Liver (tissue), 9 donors: ENCODE data around the gene TBL1XR1. TPM values are rescaled to one million over a fixed set of nuclear protein-coding genes. Genes with fewer than 3 reads are reported as not detected.

ENCODE experiments used
- DNase-seq: peaks from one replicate; pipeline ENCODE4 v3.0.0-alpha.2; 2017; ENCODE audit warnings: low spot score
- H3K27ac ChIP-seq, 2 donors: one replicate each; pipeline ENCODE4 v1.7.0; 2013; ENCODE audit warnings: inconsistent platforms in 2 of 2, low read length in 2 of 2, control low read depth in 1 of 2, low read depth in 1 of 2, mild to moderate bottlenecking in 1 of 2
- H3K27me3 ChIP-seq, 4 donors: one replicate each; pipeline versions ENCODE4 v1.6.1 to v1.7.0; 2013; ENCODE audit warnings: low read length in 3 of 4, inconsistent platforms in 1 of 4, mild to moderate bottlenecking in 1 of 4, moderate library complexity in 1 of 4; ENCODE audit not compliant: control insufficient read depth in 4 of 4, insufficient read depth in 4 of 4
- H3K36me3 ChIP-seq, 4 donors: one replicate each; pipeline versions ENCODE4 v1.6.1 to v1.7.0; 2013; ENCODE audit warnings: low read length in 3 of 4, mild to moderate bottlenecking in 3 of 4, low read depth in 1 of 4, moderate library complexity in 1 of 4; ENCODE audit not compliant: control insufficient read depth in 4 of 4, insufficient read depth in 3 of 4
- H3K4me1 ChIP-seq, 4 donors: one replicate each; pipeline versions ENCODE4 v1.6.1 to v1.7.0; 2013; ENCODE audit warnings: low read length in 3 of 4, mild to moderate bottlenecking in 3 of 4, moderate library complexity in 1 of 4; ENCODE audit not compliant: control insufficient read depth in 4 of 4, insufficient read depth in 4 of 4
- H3K4me3 ChIP-seq, 3 donors: one replicate each; pipeline versions ENCODE4 v1.6.1 to v1.7.0; 2013; ENCODE audit warnings: low read length in 3 of 3, control low read depth in 1 of 3, low read depth in 1 of 3, mild to moderate bottlenecking in 1 of 3
- H3K9ac ChIP-seq, 2 donors: one replicate each; pipeline ENCODE4 v1.7.0; 2013; ENCODE audit warnings: low read length in 2 of 2, mild to moderate bottlenecking in 2 of 2, moderate library complexity in 2 of 2, control low read depth in 1 of 2, low read depth in 1 of 2
- H3K9me3 ChIP-seq, 4 donors: one replicate each; pipeline versions ENCODE4 v1.6.1 to v1.7.0; 2013; ENCODE audit warnings: low read length in 3 of 4; ENCODE audit not compliant: control insufficient read depth in 4 of 4
- EGR1 ChIP-seq, 2 donors: IDR thresholded peaks; 2 replicates each; pipeline ENCODE4 v1.6.1; 2016 to 2018; ENCODE audit warnings: antibody characterized with exemption in 2 of 2, low read depth in 2 of 2
- FOXA1 ChIP-seq: IDR thresholded peaks from 2 replicates; pipeline ENCODE4 v1.6.1; 2016; ENCODE audit warnings: antibody characterized with exemption
- FOXA2 ChIP-seq: IDR thresholded peaks from 2 replicates; pipeline ENCODE4 v1.6.1; 2016; ENCODE audit warnings: antibody characterized with exemption
- GABPA ChIP-seq, 2 donors: IDR thresholded peaks in 1 of 2; conservative IDR thresholded peaks in 1 of 2; 2 replicates each; pipeline ENCODE4 v1.6.1; 2016; ENCODE audit warnings: antibody characterized with exemption in 2 of 2, mild to moderate bottlenecking in 1 of 2, moderate library complexity in 1 of 2
- HNF4A ChIP-seq, 2 donors: conservative IDR thresholded peaks; 2 replicates each; pipeline ENCODE4 v1.6.1; 2016; ENCODE audit warnings: antibody characterized with exemption in 2 of 2, mild to moderate bottlenecking in 2 of 2
- HNF4G ChIP-seq: IDR thresholded peaks from 2 replicates; pipeline ENCODE4 v1.6.1; 2016; ENCODE audit warnings: antibody characterized with exemption
- JUND ChIP-seq, 2 donors: IDR thresholded peaks; 2 replicates each; pipeline ENCODE4 v1.6.1; 2016; ENCODE audit warnings: antibody characterized with exemption in 2 of 2
- NR2F2 ChIP-seq: IDR thresholded peaks from 2 replicates; pipeline ENCODE4 v1.6.1; 2016; ENCODE audit warnings: antibody characterized with exemption
- RAD21 ChIP-seq, 2 donors: IDR thresholded peaks; 2 replicates each; pipeline ENCODE4 v1.6.1; 2016; ENCODE audit warnings: antibody characterized with exemption in 2 of 2, mild to moderate bottlenecking in 2 of 2
- RXRA ChIP-seq, 2 donors: IDR thresholded peaks; 2 replicates each; pipeline ENCODE4 v1.6.1; 2017 to 2018; ENCODE audit warnings: antibody characterized with exemption in 2 of 2, mild to moderate bottlenecking in 1 of 2
- SP1 ChIP-seq: IDR thresholded peaks from 2 replicates; pipeline ENCODE4 v1.6.1; 2018; ENCODE audit warnings: antibody characterized with exemption, mild to moderate bottlenecking
- TAF1 ChIP-seq: conservative IDR thresholded peaks from 2 replicates; pipeline ENCODE4 v1.6.1; 2016; ENCODE audit warnings: antibody characterized with exemption, mild to moderate bottlenecking
- YY1 ChIP-seq: IDR thresholded peaks from 2 replicates; pipeline ENCODE4 v1.6.1; 2016; ENCODE audit warnings: antibody characterized with exemption, mild to moderate bottlenecking
- WGBS: extraction: QIAGEN DNeasy Blood & Tissue Kit; methylation state at CpG from one replicate; pipeline ENCODE4 v1.1.7; 2013; 5-methylcytosine and 5-hydroxymethylcytosine counted together
- polyA plus RNA-seq, 2 donors: library from polyadenylated mRNA; stranded (reverse) in 1 of 2; unstranded in 1 of 2; fragments of 200-250 nt in 1 of 2; fragments of >200 nt in 1 of 2; fragmentation: Nextera tagmentation in 1 of 2; extraction: Ambion mirVana in 1 of 2; gene quantifications; one replicate each; pipeline versions ENCODE4 v1.2.1 to v1.2.3, GENCODE V29; 2013 to 2015
- total RNA-seq, 2 donors: library from RNA; depleted of rRNA; stranded (reverse); fragments of >200 nt; gene quantifications; one replicate each; pipeline ENCODE4 v1.2.3, GENCODE V29; 2014
- TF ChIP-seq, protein P1 (sequence below): fragments of 150-350 bp; IDR thresholded peaks from 2 replicates; pipeline ENCODE4 v1.5.1; 2017; ENCODE audit warnings: improper control_type of control experiment, low read depth, low read length; ENCODE audit not compliant: missing input control
- TF ChIP-seq, protein P2 (sequence below): IDR thresholded peaks from 2 replicates; pipeline ENCODE4 v1.6.1; 2016; ENCODE audit warnings: antibody characterized with exemption, mild to moderate bottlenecking
- TF ChIP-seq, protein P3 (sequence below): IDR thresholded peaks from 2 replicates; pipeline ENCODE4 v1.6.1; 2016; ENCODE audit warnings: antibody characterized with exemption
- TF ChIP-seq, protein P4 (sequence below): IDR thresholded peaks from 2 replicates; pipeline ENCODE4 v1.6.1; 2016; ENCODE audit warnings: antibody characterized with exemption
- TF ChIP-seq, protein P5 (sequence below): IDR thresholded peaks from 2 replicates; pipeline ENCODE4 v1.6.1; 2016; ENCODE audit warnings: antibody characterized with exemption
- donor health status: healthy.
- donor health status: healthy.
- donor health status: healthy.
- donor health status: healthy.
- donor health status: healthy.

TBL1XR1 gene
- total and polyA plus RNA-seq, 4 donors: 10.3 to 65.9 (median 33.2) TPM

DNA sequence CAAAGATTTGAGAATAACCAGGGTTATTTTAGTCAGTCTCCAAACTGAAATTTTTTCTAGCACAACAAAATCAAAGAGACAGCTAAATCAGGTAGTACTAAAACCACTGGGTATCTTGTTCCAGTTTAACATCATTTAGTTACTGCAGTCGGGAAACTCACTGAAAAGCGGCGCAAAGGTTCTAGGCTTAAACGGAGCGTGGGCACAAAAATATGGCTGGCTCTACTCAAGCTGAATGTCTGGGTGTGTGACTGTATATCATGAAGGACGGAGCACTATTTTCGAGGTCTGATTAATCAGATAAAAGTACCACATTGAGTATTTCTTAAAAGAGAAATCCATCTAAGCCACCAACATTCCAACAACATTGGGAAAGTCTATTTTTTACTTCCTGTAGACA, 152.1 kb downstream of the TBL1XR1 start:
- TF ChIP-seq RXRA (IDR thresholded peaks at IDR 0.05) (no peak), NR2F2 (no peak), EGR1 (IDR thresholded peaks at IDR 0.05; ENCODE audit: low read depth in 2 of 2) (no peak)
- TF ChIP-seq, protein P1, sequence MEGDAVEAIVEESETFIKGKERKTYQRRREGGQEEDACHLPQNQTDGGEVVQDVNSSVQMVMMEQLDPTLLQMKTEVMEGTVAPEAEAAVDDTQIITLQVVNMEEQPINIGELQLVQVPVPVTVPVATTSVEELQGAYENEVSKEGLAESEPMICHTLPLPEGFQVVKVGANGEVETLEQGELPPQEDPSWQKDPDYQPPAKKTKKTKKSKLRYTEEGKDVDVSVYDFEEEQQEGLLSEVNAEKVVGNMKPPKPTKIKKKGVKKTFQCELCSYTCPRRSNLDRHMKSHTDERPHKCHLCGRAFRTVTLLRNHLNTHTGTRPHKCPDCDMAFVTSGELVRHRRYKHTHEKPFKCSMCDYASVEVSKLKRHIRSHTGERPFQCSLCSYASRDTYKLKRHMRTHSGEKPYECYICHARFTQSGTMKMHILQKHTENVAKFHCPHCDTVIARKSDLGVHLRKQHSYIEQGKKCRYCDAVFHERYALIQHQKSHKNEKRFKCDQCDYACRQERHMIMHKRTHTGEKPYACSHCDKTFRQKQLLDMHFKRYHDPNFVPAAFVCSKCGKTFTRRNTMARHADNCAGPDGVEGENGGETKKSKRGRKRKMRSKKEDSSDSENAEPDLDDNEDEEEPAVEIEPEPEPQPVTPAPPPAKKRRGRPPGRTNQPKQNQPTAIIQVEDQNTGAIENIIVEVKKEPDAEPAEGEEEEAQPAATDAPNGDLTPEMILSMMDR: no peak
- H3K9me3 ChIP-seq: no peaks in the 10 kb centered on the region
- H3K27me3 ChIP-seq: no peaks in the 10 kb centered on the region
- H3K4me3 ChIP-seq: no peak overlapping the region
- H3K9ac ChIP-seq: no peak overlapping the region
- H3K27ac ChIP-seq: no peak overlapping the region
- H3K36me3 ChIP-seq: peaks cover 3 to 29% (median 23%) of the 10 kb centered on the region in 4 donors
- 96% methylated on average over 7 of the region's 7 CpGs for WGBS
- no peak for DNase-seq
- H3K4me1 ChIP-seq: peaks cover 0 to 10% (median 4%) of the 10 kb centered on the region in 4 donors

DNA sequence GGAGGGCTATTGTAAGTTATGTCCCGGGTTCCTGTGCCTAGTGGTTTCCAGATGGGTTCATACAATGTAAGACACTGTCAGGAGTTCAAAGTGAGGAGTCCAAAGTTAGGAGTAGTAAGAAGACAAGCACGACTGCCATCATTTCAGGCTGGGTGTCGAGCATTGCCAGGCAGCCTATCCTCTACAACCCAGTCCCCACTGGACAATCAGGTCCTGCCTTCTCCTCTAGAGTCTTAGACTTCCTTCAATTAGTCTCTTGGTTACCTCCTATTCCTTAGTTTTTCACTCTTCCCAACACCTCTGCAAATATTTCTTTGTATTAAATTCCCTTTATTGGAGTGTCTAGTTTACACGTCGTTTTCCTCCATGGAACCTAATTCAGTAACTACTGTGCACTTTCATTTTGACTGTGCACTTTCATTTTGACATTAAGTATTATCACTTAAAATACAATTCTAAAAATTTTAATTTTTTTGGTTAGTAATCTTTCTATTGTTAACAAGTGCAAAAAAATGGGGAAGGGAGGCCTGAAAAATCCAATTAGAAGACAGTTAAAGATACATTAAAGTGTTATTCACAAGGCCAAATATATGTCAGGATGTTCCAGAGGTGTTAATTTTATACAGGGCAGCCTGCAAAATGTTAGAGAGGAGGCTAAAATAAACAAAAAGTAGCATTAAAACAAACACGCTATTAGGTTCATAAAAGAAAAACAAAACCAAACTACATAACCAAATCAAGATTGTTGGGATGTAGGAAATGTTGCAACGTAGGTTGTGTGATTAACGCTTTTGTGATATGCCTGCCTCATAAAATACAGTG, 155.3 kb downstream of the TBL1XR1 start:
- no peaks in the 10 kb centered on the region for H3K27me3 ChIP-seq
- H3K9me3 ChIP-seq: no peaks in the 10 kb centered on the region
- peaks cover 0 to 5% (median 2%) of the 10 kb centered on the region in 4 donors for H3K4me1 ChIP-seq
- no peak overlapping the region for H3K4me3 ChIP-seq
- H3K27ac ChIP-seq: no peak overlapping the region
- 88% methylated on average over 8 of the region's 8 CpGs for WGBS
- TF ChIP-seq HNF4G: no peak
- TF ChIP-seq, protein P2, sequence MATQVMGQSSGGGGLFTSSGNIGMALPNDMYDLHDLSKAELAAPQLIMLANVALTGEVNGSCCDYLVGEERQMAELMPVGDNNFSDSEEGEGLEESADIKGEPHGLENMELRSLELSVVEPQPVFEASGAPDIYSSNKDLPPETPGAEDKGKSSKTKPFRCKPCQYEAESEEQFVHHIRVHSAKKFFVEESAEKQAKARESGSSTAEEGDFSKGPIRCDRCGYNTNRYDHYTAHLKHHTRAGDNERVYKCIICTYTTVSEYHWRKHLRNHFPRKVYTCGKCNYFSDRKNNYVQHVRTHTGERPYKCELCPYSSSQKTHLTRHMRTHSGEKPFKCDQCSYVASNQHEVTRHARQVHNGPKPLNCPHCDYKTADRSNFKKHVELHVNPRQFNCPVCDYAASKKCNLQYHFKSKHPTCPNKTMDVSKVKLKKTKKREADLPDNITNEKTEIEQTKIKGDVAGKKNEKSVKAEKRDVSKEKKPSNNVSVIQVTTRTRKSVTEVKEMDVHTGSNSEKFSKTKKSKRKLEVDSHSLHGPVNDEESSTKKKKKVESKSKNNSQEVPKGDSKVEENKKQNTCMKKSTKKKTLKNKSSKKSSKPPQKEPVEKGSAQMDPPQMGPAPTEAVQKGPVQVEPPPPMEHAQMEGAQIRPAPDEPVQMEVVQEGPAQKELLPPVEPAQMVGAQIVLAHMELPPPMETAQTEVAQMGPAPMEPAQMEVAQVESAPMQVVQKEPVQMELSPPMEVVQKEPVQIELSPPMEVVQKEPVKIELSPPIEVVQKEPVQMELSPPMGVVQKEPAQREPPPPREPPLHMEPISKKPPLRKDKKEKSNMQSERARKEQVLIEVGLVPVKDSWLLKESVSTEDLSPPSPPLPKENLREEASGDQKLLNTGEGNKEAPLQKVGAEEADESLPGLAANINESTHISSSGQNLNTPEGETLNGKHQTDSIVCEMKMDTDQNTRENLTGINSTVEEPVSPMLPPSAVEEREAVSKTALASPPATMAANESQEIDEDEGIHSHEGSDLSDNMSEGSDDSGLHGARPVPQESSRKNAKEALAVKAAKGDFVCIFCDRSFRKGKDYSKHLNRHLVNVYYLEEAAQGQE: no peak
- TF ChIP-seq, protein P3, sequence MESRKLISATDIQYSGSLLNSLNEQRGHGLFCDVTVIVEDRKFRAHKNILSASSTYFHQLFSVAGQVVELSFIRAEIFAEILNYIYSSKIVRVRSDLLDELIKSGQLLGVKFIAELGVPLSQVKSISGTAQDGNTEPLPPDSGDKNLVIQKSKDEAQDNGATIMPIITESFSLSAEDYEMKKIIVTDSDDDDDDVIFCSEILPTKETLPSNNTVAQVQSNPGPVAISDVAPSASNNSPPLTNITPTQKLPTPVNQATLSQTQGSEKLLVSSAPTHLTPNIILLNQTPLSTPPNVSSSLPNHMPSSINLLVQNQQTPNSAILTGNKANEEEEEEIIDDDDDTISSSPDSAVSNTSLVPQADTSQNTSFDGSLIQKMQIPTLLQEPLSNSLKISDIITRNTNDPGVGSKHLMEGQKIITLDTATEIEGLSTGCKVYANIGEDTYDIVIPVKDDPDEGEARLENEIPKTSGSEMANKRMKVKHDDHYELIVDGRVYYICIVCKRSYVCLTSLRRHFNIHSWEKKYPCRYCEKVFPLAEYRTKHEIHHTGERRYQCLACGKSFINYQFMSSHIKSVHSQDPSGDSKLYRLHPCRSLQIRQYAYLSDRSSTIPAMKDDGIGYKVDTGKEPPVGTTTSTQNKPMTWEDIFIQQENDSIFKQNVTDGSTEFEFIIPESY: no peak
- TF ChIP-seq SP1: no peak
- TF ChIP-seq NR2F2: no peak
- no peak for TF ChIP-seq HNF4A (conservative IDR thresholded peaks at IDR 0.05)
- TF ChIP-seq GABPA (IDR thresholded peaks at IDR 0.05 in 1 of 2, conservative IDR thresholded peaks at IDR 0.05 in 1 of 2): no peak
- TF ChIP-seq TAF1: no peak
- TF ChIP-seq, protein P1: no peak
- no peak for TF ChIP-seq RAD21 (IDR thresholded peaks at IDR 0.05)
- TF ChIP-seq, protein P4, sequence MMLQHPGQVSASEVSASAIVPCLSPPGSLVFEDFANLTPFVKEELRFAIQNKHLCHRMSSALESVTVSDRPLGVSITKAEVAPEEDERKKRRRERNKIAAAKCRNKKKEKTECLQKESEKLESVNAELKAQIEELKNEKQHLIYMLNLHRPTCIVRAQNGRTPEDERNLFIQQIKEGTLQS: no peak
- no peak for TF ChIP-seq FOXA1
- no peak for TF ChIP-seq JUND (IDR thresholded peaks at IDR 0.05)
- TF ChIP-seq, protein P5, sequence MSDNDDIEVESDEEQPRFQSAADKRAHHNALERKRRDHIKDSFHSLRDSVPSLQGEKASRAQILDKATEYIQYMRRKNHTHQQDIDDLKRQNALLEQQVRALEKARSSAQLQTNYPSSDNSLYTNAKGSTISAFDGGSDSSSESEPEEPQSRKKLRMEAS: no peak
- no peak for TF ChIP-seq RXRA (IDR thresholded peaks at IDR 0.05)
- TF ChIP-seq FOXA2: no peak
- no peak for TF ChIP-seq YY1
- TF ChIP-seq EGR1 (IDR thresholded peaks at IDR 0.05; ENCODE audit: low read depth in 2 of 2): no peak
- H3K36me3 ChIP-seq: peaks cover 5 to 25% (median 20%) of the 10 kb centered on the region in 4 donors
- no peak for DNase-seq
- H3K9ac ChIP-seq: no peak overlapping the region
